Measurements from ENCODE around the gene APOC1.
A peak's percentile ranks its signal among the peaks of the same experiment; 100 is the strongest.
"Not testable (repeated sequence)": the region's sequence is repeated elsewhere in the genome, so short reads cannot be mapped to it uniquely, and the experiment has no call there.

The APOC1 gene

GRCh38 chr19:44889830-44890365 lies 24.5 kb upstream of the APOC1 start:
- DNase-seq (no peak), ATAC-seq (no peak)

- ATAC-seq (peak; percentile 89), DNase-seq (peak; percentile 100)
These were observed 23.9 kb upstream of the APOC1 start for GRCh38 chr19:44890366-44891015.

GRCh38 chr19:44891016-44891882 lies 23.2 kb upstream of the APOC1 start, which contains the start of gene TOMM40:
TOMM40 (plus strand) TSS chr19:44891254; CDS start chr19:44891416, 162 bp downstream.
- ATAC-seq (no peak), DNase-seq (peak; percentile 41)

GRCh38 chr19:44892932-44893331 lies 21.5 kb upstream of the APOC1 start:
- DNase-seq: no peak
- ATAC-seq: no peak

GRCh38 chr19:44893332-44894051 lies 20.9 kb upstream of the APOC1 start:
- DNase-seq: no peak
- ATAC-seq: no peak

GRCh38 chr19:44894052-44894400 lies 20.4 kb upstream of the APOC1 start:
- no peak for ATAC-seq
- no peak for DNase-seq

- DNase-seq (no peak), ATAC-seq (no peak)
These were observed 19.5 kb upstream of the APOC1 start for GRCh38 chr19:44894946-44895345.

GRCh38 chr19:44897835-44898234 lies 16.6 kb upstream of the APOC1 start:
- no peak for ATAC-seq

GRCh38 chr19:44900328-44901244 lies 13.8 kb upstream of the APOC1 start:
- DNase-seq (no peak), ATAC-seq (no peak)

More at GRCh38 chr19:44897835-44898234, 16.6 kb upstream of the APOC1 start:
- DNase-seq: no peak

GRCh38 chr19:44903216-44903601 lies 11.2 kb upstream of the APOC1 start:
- ATAC-seq: no peak
- DNase-seq: no peak

GRCh38 chr19:44903602-44904425 lies 10.6 kb upstream of the APOC1 start:
- ATAC-seq: peak; percentile 53
- DNase-seq: peak; percentile 87

- DNase-seq: no peak
- ATAC-seq: no peak
These were observed 9.9 kb upstream of the APOC1 start for GRCh38 chr19:44904426-44904994.

GRCh38 chr19:44905437-44906160 lies 8.8 kb upstream of the APOC1 start, which contains the start of gene APOE:
APOE (plus strand) TSS chr19:44905796; CDS start chr19:44906625, 829 bp downstream.
- ATAC-seq (no peak), DNase-seq (no peak)

- DNase-seq (no peak), ATAC-seq (no peak)
These were observed 6.8 kb upstream of the APOC1 start for GRCh38 chr19:44907613-44908012.

GRCh38 chr19:44908074-44908835 lies 6.2 kb upstream of the APOC1 start:
- DNase-seq: no peak
- ATAC-seq: no peak

- ATAC-seq (no peak), DNase-seq (no peak)
These were observed 5.6 kb upstream of the APOC1 start for GRCh38 chr19:44908836-44909261.

- ATAC-seq: no peak
- DNase-seq: no peak
These were observed 4.6 kb upstream of the APOC1 start for GRCh38 chr19:44909775-44910174.

- not testable (repeated sequence) for ATAC-seq, DNase-seq
These were observed 2.5 kb upstream of the APOC1 start for GRCh38 chr19:44911896-44912295.

- DNase-seq: no peak
- ATAC-seq: no peak
These were observed 1.6 kb upstream of the APOC1 start for GRCh38 chr19:44912854-44913253.
